Testis (tissue), 2 donors: ENCODE results near the gene IRX4.

Source experiments
- CTCF ChIP-seq, 3 experiments: fragments of 450-650 bp in 2 of 3; fragments of 200-600 bp in 1 of 3; sonication (generic) in 1 of 3; IDR thresholded peaks; one replicate each; pipeline ENCODE4 v1.5.1; 2016 to 2019; ENCODE audit warnings: antibody characterized with exemption in 3 of 3, mild to moderate bottlenecking in 2 of 3, moderate library complexity in 1 of 3
- POLR2A ChIP-seq: fragments of 450-650 bp; IDR thresholded peaks from one replicate; pipeline ENCODE4 v1.6.1; 2017; ENCODE audit warnings: antibody characterized with exemption, mild to moderate bottlenecking, moderate library complexity

DNA sequence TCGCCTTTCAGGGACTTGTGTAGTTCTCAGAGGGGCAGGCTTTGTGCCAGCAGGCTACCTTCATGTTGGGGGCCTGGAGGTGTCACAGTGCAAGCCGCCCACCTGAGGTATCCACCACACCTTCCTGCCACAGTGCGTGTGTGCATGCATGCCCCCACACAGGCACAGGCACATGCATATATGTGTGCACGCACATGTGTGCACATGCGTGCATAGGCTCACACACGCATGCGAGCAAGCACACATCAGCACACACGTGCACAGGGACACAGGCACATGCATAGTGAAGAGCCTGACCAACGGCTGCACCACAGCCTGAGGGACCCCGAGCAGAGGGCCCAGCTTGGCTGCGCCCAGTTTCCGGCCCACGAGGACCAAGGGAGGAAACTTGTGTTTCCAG lies 36.1 kb downstream of the IRX4 start:
- TF ChIP-seq CTCF (IDR thresholded peaks at IDR 0.05) = no peak
- no peak for TF ChIP-seq POLR2A
